Jurkat, Clone E6-1 (cell line): ENCODE measurements around the gene RHBDD2. TPM values are rescaled to one million over a fixed set of nuclear protein-coding genes. Genes with fewer than 3 reads are reported as not detected.
A peak's percentile ranks its signal among the peaks of the same experiment; 100 is the strongest.
"Not testable (repeated sequence)": the region's sequence is repeated elsewhere in the genome, so short reads cannot be mapped to it uniquely, and the experiment has no call there.

Experiments
- DNase-seq: peaks from one replicate; pipeline ENCODE4 v3.0.0-alpha.2; 2011; ENCODE audit warnings: low read depth, low spot score
- H3K4me3 ChIP-seq: 2 replicates; pipeline ENCODE4 v1.5.1; 2011; ENCODE audit warnings: mild to moderate bottlenecking, low read length, control low read depth, moderate library complexity
- polyA plus RNA-seq: library from polyadenylated mRNA; unstranded; fragments of >200 nt; gene quantifications from one replicate; pipeline ENCODE4 v1.2.1, GENCODE V29; 2012; ENCODE audit warnings: missing spikeins; ENCODE audit not compliant: insufficient read length, insufficient read depth

RHBDD2 gene
- polyA plus RNA-seq = 36.7 TPM

DNA sequence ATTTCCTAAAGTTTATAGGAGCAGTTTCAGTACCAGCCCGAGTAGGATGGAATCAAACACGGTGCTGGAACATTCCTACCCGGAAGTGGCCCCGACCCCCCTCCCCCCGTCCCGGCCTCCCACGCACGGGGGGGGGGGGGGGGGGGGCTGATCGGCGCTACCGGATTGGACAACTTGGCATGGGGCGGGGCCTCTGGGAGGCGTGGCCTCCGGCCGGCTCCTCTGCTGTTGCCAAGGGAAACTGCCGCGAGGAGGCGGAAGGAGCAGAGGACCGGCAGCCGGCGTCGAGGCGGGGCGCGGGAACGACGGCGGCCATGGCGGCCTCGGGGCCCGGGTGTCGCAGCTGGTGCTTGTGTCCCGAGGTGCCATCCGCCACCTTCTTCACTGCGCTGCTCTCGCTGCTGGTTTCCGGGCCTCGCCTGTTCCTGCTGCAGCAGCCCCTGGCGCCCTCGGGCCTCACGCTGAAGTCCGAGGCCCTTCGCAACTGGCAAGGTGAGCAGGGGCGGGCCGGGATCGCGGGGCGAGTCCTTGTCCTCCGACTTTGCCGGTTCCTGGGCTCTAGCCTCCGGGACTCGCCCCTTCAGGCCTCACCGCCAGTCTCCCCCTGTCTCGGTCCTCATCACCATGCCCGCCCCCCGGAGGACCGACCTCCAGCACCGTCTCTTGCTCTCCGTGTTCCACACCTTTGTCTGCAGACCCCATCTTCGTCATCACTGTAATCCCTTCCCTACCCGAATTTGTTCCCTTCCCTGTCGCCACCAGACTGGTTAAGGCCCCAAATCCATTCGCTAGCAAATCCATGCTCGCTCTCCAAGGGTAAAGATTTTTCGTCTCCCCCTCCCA lies at the start of gene RHBDD2:
Gene RHBDD2, plus strand, starts transcription at position 266 of the 843 bp plus-strand sequence. Its CDS starts 49 bp downstream, at position 315.
- DNase-seq = peak; percentile 89
- peak within 1 kb of the TSS; percentile 67 for H3K4me3 ChIP-seq

- not testable (repeated sequence) for H3K4me3 ChIP-seq
- DNase-seq = peak; percentile 22
Observed at GRCh38 chr7:75829656-75830055, 49.2 kb upstream of the RHBDD2 start.

- DNase-seq = no peak
- H3K4me3 ChIP-seq = no peak overlapping the region
Observed at GRCh38 chr7:75830978-75831377, 47.9 kb upstream of the RHBDD2 start.

GRCh38 chr7:75833662-75834061 lies 45.2 kb upstream of the RHBDD2 start:
- not testable (repeated sequence) for H3K4me3 ChIP-seq, DNase-seq

GRCh38 chr7:75835688-75836285 lies 43.0 kb upstream of the RHBDD2 start:
- no peak overlapping the region for H3K4me3 ChIP-seq
- no peak for DNase-seq

DNA sequence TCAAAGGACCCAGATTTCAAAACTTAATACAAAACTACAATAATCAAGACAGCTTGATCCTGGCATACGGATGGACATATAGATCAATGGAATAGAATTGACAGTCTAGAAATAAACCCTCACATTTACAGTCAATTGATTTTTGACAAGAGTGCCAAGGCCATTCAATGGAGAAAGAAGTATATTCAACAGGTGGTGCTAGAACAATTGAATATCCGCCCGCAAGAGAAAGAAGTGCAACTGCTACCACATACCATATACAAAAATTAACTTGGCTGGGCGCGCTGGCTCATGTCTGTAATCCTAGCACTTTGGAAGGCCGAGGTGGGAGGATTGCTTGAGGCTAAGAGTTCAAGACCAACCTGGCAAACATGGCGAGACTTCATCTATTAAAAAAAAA lies 42.0 kb upstream of the RHBDD2 start:
- H3K4me3 ChIP-seq = no peak overlapping the region
- no peak for DNase-seq

DNA sequence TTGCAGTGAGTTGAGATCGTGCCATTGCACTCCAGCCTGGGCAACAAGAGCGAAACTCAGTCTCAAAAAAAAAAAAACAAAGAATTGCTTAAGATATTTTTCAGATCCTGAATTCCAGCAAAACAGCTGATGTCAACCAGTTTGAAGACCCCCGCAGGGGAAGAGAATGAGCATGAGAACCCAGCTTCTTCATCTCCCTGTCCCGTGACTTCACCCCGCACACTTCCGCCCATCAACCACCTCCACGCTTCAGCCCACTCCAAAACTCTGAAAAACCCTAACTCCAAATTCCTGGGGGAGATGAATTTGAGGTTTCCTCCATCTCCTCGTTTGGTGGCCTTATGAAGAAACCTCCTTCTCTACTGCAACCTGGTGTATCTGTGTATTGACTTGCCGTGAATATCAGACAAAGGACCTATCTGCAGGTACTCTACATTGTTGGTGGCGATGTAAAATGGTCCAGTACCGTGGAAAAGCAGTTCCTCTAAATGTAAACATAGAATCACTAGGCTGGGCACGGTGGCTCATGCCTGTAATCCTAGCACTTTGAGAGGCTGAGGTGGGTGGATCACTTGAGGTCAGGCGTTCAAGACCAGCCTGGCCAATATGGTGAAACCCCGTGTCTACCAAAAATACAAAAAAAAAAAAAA lies 40.4 kb upstream of the RHBDD2 start:
- not testable (repeated sequence) for DNase-seq

DNA sequence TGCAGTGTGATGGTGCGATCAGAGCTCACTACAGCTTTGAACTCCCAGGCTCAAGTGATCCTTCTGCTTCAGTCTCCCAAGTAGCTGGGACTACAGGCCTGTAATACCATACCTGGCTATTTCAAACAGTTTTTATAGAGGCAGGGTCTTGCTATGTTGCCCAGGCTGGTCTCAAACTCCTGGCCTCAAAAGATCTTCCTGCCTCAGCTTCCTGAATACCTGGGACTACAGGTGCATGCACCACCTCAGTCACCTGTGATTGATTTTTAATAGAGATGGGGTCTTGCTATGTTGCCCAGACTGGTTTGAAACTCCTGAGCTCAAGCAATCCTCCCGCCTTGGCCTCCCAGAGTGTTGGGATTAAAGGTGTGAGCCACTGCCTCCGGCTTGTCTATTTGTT lies 38.8 kb upstream of the RHBDD2 start:
- no peak for DNase-seq
- H3K4me3 ChIP-seq = no peak overlapping the region

More for the DNA sequence above, 40.4 kb upstream of the RHBDD2 start:
- H3K4me3 ChIP-seq = not testable (repeated sequence)

DNA sequence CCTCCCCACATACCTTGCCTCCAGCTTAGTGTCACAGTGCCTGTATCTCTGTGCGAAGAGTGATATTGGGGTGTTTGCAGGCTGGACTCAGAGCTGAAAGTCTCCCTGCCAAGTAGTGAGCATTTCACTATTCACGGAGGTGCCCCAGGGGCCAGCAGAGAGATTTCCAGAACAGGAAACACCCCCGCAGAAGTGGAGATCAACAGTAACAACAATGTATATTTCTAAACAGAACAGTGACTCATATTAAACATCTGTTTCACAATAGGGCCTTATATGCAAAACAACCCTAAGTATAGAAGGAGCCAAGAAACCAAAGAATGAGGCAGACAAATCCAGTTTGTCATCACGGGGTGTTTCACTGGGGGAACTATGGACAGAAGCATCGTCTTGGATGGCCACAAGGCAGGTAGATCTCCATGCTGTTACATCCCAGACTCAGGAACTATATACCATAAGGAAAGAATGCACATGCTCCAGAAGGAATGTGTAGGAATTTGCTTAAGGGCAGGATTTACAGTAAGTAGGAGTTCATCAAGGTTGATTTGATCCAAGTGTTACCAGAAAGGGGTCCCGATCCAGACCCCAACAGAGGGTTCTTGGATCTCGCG lies 35.9 kb upstream of the RHBDD2 start:
- no peak for DNase-seq
- no peak overlapping the region for H3K4me3 ChIP-seq

DNA sequence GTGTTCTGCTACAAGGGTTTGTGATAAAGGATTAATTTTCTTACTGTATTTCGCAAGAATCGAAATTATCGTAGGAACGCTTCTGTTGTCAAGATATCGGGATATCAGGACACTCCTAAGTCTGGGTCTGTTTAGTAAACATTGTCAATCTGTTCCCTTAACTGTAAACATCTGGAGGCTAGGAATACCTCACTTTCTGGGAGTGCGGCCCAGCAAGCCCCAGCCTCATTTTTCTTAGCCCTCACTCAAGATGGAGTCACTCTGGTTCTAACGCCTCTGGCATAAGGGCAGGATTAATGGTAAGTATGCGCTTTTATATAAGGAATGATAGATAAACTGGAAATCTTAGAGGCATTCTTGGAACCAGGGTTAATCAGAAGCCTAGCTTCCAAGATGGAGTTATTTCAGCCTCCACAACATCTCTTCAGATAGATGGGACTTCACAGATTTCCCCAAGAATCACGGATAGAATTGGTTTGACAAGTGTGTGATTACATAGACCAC lies 35.2 kb upstream of the RHBDD2 start:
- H3K4me3 ChIP-seq = no peak overlapping the region
- DNase-seq = no peak

- H3K4me3 ChIP-seq = no peak overlapping the region
- DNase-seq = no peak
Observed at GRCh38 chr7:75844158-75844557, 34.7 kb upstream of the RHBDD2 start.

GRCh38 chr7:75845132-75845531 lies 33.7 kb upstream of the RHBDD2 start:
- DNase-seq, H3K4me3 ChIP-seq: not testable (repeated sequence)

DNA sequence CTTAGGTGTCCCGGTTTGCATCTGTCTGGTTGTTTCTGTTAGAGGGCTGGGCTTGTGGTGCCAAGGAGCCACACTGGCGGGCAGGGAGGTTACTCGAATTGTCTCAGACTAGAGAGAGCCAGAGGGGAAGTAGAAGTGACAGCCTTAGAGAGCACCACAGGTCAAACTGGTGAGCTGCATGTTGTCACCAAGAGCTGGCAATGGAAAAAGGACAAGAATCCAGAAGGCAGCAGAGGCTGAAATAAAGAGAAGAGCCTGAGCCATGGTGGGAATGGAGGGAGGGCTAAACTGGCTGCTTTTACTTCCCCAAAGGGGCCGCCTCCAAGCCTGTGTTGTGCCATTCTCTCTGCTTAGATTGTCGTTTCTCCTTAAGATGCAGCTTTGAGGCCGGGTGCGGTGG lies 31.1 kb upstream of the RHBDD2 start:
- H3K4me3 ChIP-seq = no peak overlapping the region
- DNase-seq = no peak

GRCh38 chr7:75849573-75849972 lies 29.3 kb upstream of the RHBDD2 start:
- no peak for DNase-seq
- H3K4me3 ChIP-seq = no peak overlapping the region

GRCh38 chr7:75850235-75850634 lies 28.6 kb upstream of the RHBDD2 start:
- DNase-seq = no peak
- H3K4me3 ChIP-seq = no peak overlapping the region

DNA sequence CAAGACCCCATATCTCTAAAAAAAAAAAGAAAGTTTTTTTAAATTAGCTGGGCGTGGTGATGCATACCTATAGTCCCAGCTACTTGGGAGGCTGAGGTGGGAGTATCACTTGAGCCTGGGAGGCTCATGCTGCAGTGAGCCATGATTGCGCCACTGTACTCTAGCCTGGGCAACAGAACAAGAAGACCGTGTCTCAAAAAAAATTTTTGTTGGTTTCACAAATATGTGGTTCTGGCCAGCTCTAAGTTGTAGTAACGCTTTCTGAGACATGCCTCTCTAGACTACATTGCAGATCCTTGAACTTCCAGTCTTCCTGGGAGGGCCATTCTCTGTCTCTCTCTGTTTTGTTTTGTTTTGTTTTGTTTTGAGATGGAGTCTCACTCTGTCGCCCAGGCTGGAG lies 24.6 kb upstream of the RHBDD2 start:
- H3K4me3 ChIP-seq = no peak overlapping the region
- no peak for DNase-seq

DNA sequence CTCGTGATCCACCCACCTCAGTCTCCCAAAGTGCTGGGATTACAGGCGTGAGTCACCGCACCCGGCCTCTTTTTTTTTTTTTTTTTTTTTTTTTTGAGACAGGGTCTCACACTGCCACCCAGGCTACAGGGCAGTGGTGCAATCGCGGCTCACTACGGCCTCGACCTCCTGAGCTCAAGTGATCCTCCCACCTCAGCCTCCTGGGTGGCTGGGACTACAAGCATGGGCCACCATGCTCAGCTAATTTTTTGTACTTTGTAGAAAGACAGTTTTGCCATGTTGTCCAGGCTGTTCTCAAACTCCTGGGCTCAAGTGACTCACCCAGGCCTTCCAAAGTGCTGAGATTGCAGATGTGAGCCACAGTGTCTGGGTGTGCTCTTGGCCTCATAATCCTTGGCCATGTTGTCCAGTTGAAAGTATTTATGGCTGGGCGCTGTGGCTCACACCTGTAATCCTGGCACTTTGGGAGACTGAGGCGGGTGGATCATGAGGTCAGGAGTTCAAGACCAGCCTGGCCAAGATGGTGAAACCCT lies 24.0 kb upstream of the RHBDD2 start:
- not testable (repeated sequence) for DNase-seq, H3K4me3 ChIP-seq

GRCh38 chr7:75856536-75856935 lies 22.3 kb upstream of the RHBDD2 start:
- DNase-seq = no peak
- no peak overlapping the region for H3K4me3 ChIP-seq

- no peak for DNase-seq
- H3K4me3 ChIP-seq = no peak overlapping the region
Observed at GRCh38 chr7:75858410-75858809, 20.4 kb upstream of the RHBDD2 start.
